DND-41 (cell line): ENCODE measurements around the gene CDC42SE1.

Experiments used
- ATAC-seq: fragments of 200-7000 bp; cut with Tn5 transposase; 3 replicates; pipeline ENCODE4 v1.9.1; 2021; ENCODE audit warnings: low read depth; ENCODE audit not compliant: insufficient read depth
- DNase-seq: peaks from one replicate; pipeline ENCODE4 v3.0.0-alpha.2; 2020
- H2AFZ ChIP-seq: 2 replicates; pipeline ENCODE4 v1.6.0; 2012; ENCODE audit warnings: low read depth, low read length
- H3K27ac ChIP-seq: 2 replicates; pipeline ENCODE4 v1.5.1; 2012; ENCODE audit warnings: low read length, inconsistent platforms
- H3K27me3 ChIP-seq: fragments of 200-600 bp; sonication (generic); 2 replicates; pipeline ENCODE4 v1.6.0; 2012; ENCODE audit warnings: low read length, mild to moderate bottlenecking, inconsistent platforms; ENCODE audit not compliant: insufficient read depth, poor library complexity
- H3K36me3 ChIP-seq: 2 replicates; pipeline ENCODE4 v1.5.1; 2012; ENCODE audit warnings: low read length, inconsistent platforms; ENCODE audit not compliant: insufficient read depth
- H3K4me1 ChIP-seq: 2 replicates; pipeline ENCODE4 v1.5.1; 2012; ENCODE audit warnings: mild to moderate bottlenecking, low read length; ENCODE audit not compliant: insufficient read depth
- H3K4me2 ChIP-seq: 2 replicates; pipeline ENCODE4 v1.6.0; 2012; ENCODE audit warnings: mild to moderate bottlenecking, moderate library complexity, low read length, inconsistent platforms; ENCODE audit not compliant: insufficient read depth
- H3K4me3 ChIP-seq, 2 experiments: fragments of 200-600 bp in 1 of 2; shearing (Covaris generic) in 1 of 2; 2 replicates each; pipeline ENCODE4 v1.5.1; 2012 to 2016; ENCODE audit warnings: inconsistent platforms in 2 of 2, low read length in 2 of 2, mild to moderate bottlenecking in 2 of 2, low read depth in 1 of 2, moderate library complexity in 1 of 2
- H3K79me2 ChIP-seq: 2 replicates; pipeline ENCODE4 v1.6.0; 2012; ENCODE audit warnings: low read length, inconsistent platforms; ENCODE audit not compliant: insufficient read depth
- H3K9ac ChIP-seq: 2 replicates; pipeline ENCODE4 v1.6.0; 2012; ENCODE audit warnings: low read depth, mild to moderate bottlenecking, inconsistent platforms, low read length, moderate library complexity
- H3K9me3 ChIP-seq: 2 replicates; pipeline ENCODE4 v1.5.1; 2012; ENCODE audit warnings: low read length, moderate library complexity, mild to moderate bottlenecking, inconsistent platforms; ENCODE audit not compliant: insufficient read depth, severe bottlenecking
- H4K20me1 ChIP-seq: 2 replicates; pipeline ENCODE4 v1.6.0; 2012; ENCODE audit warnings: low read length; ENCODE audit not compliant: insufficient read depth
- CTCF ChIP-seq: IDR thresholded peaks from 2 replicates; pipeline ENCODE4 v1.5.1; 2012; ENCODE audit warnings: borderline replicate concordance, low read length, moderate library complexity, mild to moderate bottlenecking; ENCODE audit not compliant: poor library complexity, severe bottlenecking; ENCODE audit errors: extremely low read depth
- EZH2 ChIP-seq: IDR thresholded peaks from 3 replicates; pipeline ENCODE4 v1.6.1; 2012; ENCODE audit warnings: borderline replicate concordance, low read depth, mild to moderate bottlenecking, moderate library complexity, low read length, inconsistent platforms; ENCODE audit not compliant: severe bottlenecking

Gene CDC42SE1

GRCh38 chr1:151005729-151006319 lies 53.6 kb downstream of the CDC42SE1 start:
- peak overlapping the region; percentile 88 for H3K4me2 ChIP-seq
- H3K4me1 ChIP-seq: peaks cover 74% of the 10 kb centered on the region

GRCh38 chr1:151003180-151003579 lies 56.2 kb downstream of the CDC42SE1 start:
- Histone ChIP-seq H2AFZ (no peak overlapping the region), H3K4me3 (no peak overlapping the region), H4K20me1 (no peaks in the 10 kb centered on the region), H3K4me2 (peak overlapping the region; percentile 26), H3K9ac (no peak overlapping the region), H3K27ac (peak overlapping the region; percentile 4; the same call in 1 of the 2 replicates), H3K27me3 (no peaks in the 10 kb centered on the region), H3K79me2 (no peaks in the 10 kb centered on the region), H3K36me3 (no peaks in the 10 kb centered on the region; the same call in 1 of the 2 replicates), H3K9me3 (no peaks in the 10 kb centered on the region), H3K4me1 (peaks cover 53% of the 10 kb centered on the region)
- peak; percentile 53 for DNase-seq
- ATAC-seq: peak; percentile 56
- TF ChIP-seq CTCF (no peak), EZH2 (no peak)

More at GRCh38 chr1:151005729-151006319, 53.6 kb downstream of the CDC42SE1 start:
- Histone ChIP-seq H2AFZ (peak overlapping the region; percentile 87), H3K4me3 (peak overlapping the region; percentile 3 to 62; a peak in 3 of 4 replicates), H3K27me3 (no peaks in the 10 kb centered on the region), H4K20me1 (no peaks in the 10 kb centered on the region), H3K27ac (peak overlapping the region; percentile 84), H3K9me3 (no peaks in the 10 kb centered on the region), H3K36me3 (peaks cover 3% of the 10 kb centered on the region; the same call in 1 of the 2 replicates), H3K79me2 (peaks cover 24% of the 10 kb centered on the region), H3K9ac (peak overlapping the region; percentile 56)
- ATAC-seq (no peak), DNase-seq (no peak)
- TF ChIP-seq EZH2 (no peak), CTCF (no peak)

- Histone ChIP-seq H3K27ac (0 out of 2 replicates have a peak overlapping the region, but pooled peaks have one; percentile 4), H3K9me3 (no peaks in the 10 kb centered on the region), H4K20me1 (no peaks in the 10 kb centered on the region), H3K4me2 (peak overlapping the region; percentile 26), H3K27me3 (no peaks in the 10 kb centered on the region), H3K9ac (0 out of 2 replicates have a peak overlapping the region, but pooled peaks have one; percentile 8), H2AFZ (no peak overlapping the region), H3K36me3 (no peaks in the 10 kb centered on the region; the same call in 1 of the 2 replicates), H3K4me1 (peaks cover 48% of the 10 kb centered on the region), H3K79me2 (no peaks in the 10 kb centered on the region), H3K4me3 (no peak overlapping the region)
- no peak for DNase-seq
- TF ChIP-seq CTCF (no peak), EZH2 (no peak)
- ATAC-seq: no peak
Measured at GRCh38 chr1:151002611-151003010, 56.8 kb downstream of the CDC42SE1 start.
